ENCODE results near the gene RELT.

RELT gene, protein sequence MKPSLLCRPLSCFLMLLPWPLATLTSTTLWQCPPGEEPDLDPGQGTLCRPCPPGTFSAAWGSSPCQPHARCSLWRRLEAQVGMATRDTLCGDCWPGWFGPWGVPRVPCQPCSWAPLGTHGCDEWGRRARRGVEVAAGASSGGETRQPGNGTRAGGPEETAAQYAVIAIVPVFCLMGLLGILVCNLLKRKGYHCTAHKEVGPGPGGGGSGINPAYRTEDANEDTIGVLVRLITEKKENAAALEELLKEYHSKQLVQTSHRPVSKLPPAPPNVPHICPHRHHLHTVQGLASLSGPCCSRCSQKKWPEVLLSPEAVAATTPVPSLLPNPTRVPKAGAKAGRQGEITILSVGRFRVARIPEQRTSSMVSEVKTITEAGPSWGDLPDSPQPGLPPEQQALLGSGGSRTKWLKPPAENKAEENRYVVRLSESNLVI

DNA sequence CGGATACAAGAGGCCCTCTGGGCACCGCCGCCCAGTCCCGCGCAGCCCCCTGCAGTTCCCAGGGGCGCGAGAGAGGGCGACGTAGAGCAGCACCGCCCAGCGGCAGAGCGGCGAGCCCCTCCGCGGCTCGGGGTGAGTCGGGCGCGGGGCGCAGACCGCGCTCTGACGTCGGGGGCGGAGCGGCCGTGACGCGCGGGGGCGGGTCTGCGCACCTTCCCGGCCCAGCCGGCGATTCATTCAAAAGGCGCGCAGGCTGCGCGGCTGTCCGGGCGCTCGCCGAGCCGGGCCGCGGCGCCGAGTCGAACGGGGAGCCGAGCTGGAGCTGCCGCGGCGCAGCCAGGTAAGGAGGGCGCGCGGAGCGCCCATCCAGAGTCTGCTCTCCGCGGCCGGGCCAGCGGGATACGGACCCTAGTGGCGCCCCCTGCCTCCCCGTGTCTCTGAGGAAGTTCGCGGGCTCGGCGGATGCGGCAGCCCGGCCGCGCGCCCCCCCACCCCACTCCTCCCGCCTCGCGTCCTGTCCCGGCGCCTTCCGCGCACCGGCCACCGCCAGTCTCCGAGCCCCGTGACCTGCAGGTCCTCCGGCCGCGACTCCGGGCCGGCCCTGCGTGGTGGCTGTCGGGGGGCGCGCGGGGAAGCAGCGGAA is at the start of gene RELT:
Gene RELT, plus strand, starts transcription at position 240 of the 643 bp plus-strand sequence. CDS start 12,738 bp downstream, outside the sequence.
- DNase-seq = peak; percentile 88

DNA sequence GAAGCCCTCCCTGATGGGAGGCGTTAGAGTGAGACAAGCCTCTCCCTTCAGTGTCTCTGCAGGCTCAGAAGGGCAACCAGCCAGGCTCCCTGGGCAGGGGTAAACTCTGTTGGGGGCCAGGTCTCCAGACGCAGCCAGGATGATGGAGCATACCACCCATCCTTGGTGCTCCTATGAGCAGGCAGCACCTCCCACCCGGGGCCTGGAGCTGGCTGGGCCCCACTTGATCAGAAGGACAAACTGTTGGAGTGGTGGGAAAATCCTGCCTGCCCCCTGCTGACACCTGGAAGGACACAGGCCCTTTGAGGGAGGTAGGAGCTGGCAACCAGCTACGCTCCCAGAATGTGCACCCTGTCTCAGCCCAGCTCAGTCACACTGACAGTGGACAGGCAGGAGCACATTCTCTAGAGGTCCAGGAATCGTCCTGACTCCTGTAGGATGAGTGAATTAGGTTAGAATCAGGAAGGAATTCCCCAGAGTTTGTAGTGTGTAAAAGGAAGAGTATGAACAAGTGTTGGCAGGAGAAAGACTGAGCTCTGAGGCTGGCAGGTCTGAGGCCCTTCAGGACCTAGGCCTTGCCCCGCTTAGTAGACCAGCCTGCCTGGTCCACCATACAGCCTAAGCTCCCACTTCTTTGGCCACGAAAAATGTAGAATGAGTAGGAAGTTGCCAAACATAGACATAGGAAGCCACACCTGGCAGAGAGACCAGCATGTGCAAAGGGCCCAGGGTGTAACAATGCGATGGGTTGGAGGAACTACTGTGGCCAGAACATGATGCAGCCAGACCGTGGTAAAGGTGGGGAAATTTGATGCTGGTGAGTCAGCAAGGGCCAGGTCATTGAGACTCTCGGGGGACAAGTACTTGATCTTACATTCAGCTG is 49.0 kb upstream of the RELT start:
- no peak for DNase-seq

DNA sequence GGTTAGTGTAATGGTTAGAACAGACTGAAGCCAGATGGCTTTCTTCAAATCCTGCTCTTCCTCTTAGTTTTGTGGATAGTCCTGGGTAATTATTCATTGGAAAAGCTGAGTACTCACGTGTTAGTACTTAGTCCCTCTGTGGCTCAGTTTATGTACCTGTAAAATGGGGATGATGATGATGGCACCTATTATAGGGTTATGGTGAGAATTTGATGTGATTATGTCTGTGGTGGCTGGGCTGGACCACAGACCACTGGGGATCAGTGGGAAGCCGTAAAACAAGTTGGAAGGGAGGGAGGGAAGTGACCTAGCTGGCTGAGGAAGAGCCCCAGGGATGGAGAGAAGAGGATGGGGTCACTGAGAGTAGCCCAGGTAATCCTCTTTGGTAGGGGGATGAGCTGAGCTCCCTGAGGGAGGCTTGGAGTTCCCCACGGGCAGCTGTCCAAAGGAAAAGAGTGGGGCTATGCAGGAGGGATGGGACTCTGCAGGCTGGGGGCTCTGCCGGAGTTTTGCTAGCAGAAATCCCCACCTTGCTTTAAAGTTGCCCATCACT is 48.3 kb upstream of the RELT start:
- DNase-seq = no peak

DNA sequence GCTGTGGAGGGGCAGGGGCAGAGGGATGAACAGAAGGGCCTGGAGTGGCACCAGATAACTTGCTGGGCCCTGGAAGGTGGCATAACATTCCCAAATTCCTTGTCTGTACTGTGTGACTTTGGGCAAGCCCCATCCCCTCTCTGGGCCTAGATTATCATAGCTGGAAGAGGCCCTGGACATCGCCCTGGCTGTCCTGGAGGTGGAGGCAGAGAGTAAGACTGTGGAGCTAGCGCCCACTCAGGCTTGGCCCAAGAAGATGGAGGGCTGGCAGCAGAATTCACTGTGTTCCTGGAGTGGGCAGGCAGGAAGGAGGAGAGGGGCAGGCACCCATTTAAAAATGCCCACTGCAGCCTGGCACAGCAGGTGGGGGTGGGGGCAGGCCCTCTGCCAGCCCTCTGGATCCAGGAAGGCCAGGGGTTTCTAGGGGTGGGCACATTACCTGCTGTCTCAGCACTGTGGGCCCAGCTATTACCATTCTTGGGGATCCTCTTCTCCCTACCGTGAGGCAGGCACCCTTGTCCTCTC is 45.6 kb upstream of the RELT start:
- no peak for DNase-seq

DNA sequence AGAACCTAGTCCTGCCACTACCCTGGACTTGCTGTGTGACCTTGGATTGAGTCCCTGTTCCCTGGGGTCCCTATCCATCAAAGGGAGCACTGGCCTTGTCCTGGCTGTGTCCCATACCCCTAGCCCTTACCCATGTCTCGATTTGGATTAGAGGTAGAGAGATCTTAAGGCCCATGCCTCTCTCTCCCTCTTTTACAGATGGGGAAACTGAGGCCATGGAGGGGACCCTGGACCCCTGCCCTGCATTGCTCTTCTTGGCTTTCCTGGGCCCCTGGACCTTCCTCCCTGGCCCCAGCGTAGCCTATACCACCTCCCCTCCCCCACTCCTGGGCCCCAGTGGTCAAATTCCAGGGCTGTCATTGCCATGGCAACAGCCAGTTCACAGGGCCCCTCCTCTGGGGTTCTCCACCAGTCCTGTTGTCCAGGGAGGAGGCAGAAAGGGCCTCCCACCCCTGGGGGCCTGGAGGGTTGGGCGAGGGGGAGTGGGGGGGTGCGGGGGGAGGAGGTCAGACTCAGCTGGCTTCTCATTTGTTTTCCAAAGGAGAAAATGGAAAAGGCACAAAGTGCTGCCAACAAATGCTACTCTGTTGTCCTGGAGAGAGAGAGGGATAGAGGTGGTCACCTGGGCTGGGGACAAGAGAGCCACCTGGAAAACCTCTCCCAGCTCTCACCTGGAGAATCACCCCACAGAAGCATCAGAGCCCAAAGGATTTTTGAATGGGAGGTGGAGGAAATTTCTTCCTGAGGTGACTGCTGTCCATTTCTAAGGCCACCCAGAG is 44.9 kb upstream of the RELT start:
- no peak for DNase-seq

DNA sequence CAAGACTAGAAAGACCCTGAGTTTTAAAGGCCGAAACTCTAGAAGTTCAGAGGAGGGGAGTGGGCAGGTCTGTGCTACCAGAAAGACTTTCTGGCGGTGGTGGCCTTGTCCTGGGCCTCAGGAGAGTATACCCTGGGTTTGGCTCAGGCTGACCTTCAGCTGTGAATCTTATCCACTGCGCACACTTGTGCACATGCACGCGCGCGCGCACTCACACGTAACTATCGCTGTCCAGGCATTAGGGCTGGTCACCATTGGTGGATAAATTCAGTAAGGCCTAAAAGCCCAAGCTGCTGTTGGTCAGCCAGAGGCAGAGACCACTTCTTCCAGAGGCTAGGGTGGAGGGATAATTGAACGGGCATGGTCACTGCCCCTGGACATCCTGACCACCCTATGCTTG is 43.0 kb upstream of the RELT start:
- DNase-seq = no peak

DNA sequence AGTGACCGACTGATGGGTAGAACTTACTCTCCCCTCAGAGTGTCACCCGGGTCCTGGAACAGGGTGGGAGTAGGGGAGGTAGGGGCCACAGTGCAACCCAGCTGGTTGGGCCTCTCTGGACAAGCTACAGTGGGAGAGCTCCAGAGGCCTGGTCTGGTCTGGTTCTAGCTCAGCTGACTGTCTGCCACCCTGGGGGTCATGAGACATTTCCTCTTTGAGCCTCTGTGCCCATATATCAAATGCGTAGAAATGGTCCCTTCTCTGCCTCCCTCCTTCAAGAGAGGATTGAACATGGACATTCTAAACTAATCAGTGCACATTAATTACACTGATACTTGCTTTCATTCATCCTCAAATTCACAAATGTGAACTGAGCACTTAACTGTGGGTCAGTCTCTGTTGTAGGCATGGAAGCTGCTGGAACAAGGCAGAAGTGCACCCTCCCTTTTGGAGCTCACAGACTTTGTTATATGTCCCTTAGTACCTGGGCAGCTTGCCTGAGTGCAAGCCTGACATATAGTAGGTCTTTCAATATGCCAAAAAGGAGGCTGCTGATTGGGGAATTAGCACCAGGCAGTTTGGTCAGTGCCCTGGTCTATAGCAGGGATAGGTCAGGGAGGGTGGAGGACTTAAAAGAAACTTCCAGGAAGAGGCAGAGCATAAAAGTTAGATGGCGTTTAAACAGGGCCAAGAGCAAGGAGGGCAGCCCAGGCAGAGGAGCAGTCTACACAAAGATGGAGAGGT is 42.4 kb upstream of the RELT start:
- DNase-seq = no peak

DNA sequence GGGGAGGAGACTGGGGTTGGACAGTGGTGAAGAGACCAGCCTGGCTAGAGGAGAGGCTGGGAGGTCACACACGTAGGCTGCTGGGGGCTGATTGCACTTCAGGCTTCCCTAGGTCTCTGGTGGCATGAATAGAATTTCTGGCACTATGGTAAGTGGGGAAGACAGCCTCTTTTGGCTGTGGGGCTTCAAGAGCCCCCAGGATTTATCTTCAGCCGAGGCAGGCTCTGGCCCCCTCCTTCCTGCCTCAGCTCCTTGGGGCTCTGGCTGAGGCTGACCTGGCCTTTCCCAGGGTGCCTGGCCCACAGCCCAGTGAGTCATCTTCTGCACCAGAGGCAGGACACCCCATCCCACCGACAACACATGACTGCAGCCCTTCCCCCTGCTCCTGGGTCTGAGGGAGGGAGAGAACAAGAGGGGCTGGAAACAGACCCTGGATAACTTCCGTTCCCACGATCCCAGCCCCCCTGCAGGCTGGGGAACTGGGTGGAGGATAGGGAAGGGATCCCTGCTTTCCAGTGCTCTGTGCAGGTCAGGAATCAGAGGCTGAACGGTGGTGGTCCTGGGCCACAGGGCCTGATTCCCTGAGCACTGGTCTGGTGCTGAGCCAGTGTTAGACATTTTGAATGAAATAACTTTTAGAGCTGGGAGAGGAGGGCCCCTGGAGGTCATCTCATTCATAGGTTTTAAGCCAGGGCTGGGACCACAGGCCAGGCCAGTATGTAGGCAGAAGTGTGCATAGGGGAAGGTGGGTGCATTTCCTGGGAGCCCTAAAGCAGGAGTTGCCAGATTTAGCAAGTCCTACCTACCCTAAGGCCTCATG is 41.6 kb upstream of the RELT start:
- DNase-seq = no peak

DNA sequence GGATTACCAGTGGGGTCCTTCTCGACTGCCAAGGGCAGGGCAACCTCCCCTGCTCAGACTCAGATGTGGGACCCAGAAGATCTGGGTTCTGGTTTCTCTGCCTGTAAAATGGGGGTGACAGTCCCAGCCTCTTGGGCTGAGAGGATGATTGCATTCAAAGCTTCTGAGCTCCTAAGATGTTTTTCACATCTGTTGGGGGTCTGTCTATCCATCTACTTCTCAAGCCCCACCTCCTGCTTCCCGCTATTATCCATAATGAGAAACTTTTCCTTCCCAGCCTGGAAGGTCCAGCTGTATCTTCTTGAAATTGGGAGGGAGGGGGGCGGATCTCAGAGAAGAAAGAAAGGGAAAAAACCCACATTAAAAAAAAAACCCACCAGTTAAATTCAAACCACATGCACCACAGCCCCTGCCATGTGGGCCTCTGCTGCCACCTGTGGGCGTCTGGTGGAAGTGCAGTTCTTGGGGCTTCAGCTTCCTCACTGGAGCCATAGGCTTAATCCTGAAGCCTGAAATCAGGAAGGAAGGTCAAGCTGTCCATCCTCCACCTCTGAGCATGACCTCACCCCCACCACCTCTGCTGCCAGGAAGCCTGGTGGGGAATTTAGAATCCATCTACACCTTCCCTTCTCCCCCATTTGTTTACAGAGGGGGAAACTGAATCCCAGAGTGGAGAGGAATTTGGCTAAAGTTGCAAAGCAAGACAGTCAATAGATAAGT is 40.8 kb upstream of the RELT start:
- peak; percentile 18 for DNase-seq

DNA sequence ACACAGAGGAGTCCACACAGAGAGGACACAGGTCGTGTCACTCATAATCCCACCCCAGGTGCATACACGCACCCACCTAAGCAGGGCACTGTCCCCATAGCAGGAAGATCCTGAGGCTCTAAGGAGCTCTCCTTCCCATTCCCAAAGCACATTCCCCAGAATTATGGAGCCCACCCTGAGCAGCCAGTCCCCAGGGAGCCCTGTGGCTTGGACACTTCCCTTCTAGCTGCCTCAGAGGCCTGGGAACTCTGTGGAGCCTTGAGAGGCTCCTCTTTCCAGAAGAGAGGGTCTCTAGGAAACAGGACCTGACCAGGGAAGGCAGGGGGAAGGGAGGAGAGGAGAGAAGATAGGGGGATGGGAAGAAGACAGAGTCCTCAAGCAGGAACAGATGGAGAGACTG is 38.4 kb upstream of the RELT start:
- DNase-seq = no peak

DNA sequence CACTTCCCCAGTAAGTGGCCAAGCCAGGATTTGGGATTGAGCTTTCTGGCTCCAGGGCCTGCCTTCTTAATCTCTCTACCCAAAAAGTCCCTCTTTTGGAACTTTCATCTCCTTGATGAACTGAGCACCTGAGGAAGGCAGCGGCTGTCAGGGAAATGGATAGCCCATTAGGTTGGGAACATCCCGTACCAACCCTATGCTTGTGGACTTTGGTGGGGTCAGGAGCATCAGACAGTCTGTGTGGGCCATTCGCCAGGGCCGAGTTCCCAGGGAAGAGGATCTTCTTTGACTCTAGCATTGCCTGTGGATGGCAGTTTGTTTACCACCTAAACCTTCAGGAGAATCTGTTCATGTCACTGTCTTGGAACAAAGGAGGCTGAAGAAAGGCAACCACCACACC is 37.9 kb upstream of the RELT start:
- no peak for DNase-seq

DNA sequence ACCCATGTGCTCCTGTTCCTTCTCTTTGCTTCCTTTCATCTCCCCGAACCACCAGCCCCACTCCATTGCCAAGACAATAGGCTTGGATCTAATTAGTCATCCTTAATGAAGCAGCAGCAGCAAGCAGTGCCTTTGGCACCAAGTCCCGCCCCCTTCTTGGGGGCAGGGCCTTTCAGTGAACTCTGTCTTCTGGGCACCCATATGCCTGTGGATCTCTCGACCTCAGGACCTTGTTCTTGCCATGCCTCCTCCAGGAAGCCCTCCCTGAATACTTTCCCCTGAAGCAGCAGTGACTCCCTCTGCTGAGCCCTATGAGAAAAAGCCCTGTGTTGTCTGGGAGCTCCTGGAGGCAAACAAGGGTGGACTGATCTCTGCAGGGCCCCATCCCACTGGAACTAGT is 36.0 kb upstream of the RELT start:
- DNase-seq = no peak

DNA sequence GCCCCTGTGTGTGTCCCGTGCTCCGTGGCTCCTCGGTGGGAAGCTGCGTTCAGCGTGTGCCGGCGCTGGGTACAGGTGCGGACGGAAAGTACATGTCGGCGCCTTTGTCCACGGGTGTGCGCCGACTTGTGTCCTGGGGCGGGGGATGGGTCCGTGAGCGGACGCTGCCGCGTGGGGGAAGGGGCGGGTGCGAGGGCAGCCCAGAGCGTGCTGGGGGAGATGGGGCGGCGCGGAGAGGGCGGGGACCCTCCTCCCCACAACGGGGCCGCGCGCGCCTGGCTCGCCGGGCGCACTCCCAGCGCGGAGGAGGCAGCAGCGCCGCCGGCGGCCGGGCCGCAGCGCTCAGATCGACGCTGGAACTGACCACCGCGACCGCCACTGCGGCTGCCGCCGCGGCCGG is 33.6 kb upstream of the RELT start:
- no peak for DNase-seq

DNA sequence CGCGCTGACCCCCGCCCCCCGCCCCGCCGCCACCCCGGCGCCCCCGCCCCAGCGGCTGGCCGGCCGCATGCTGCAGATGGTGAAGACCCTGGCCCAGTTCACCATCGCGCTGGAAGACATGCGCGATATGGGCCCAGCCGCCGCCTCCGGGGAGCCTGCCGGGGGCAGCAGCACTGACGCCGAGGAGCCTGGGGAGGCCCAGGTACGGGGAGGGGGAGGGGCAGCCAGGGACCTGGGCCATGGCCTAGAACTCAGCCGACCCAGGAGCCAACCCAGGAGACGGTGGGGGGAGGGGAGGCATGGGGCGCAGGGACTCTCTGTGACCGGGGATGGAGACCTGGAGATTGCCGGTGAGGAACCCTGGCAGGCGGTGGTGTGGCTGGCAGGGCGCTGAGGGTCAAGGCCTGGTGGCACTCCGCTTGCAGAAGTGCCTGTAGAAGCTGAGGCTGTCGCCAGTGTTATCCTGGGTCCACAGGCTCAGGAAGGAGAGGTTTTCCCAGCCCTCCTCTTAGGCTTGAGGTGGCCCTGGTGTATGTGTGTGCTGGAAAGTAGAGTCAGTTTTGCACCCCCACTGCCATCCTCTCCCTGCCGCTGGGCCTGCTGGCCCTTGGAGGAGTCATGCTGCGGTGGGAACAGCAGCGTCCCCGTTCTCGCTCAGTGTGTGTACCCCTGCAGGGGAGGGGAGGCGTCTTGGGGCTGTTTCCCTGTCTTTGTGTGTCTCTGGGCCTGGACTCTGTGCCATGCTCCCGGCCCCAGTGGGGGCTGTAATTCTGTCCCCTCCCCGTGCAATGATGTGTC is 32.9 kb upstream of the RELT start:
- DNase-seq = no peak

DNA sequence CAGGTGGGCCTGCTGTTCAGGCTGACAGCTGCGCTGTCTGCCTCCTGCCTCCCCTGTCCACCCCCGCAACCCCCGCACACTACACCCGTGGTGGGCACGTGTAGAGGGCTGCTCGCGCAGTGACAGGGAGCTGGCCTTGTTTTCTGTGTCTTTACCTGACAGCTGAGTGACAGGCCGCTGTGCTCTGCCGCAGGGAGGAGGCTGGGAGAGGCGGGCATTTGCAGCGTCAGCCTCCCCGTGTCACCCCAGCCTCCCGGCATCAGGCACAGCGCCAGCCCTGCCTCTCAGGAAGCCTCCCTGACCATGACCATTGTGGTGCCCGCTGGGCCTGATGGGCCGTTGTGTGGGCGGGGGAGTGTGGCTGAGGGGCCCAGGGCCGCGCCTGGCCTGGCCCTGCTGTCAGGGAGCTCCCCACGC is 32.0 kb upstream of the RELT start:
- DNase-seq = no peak

DNA sequence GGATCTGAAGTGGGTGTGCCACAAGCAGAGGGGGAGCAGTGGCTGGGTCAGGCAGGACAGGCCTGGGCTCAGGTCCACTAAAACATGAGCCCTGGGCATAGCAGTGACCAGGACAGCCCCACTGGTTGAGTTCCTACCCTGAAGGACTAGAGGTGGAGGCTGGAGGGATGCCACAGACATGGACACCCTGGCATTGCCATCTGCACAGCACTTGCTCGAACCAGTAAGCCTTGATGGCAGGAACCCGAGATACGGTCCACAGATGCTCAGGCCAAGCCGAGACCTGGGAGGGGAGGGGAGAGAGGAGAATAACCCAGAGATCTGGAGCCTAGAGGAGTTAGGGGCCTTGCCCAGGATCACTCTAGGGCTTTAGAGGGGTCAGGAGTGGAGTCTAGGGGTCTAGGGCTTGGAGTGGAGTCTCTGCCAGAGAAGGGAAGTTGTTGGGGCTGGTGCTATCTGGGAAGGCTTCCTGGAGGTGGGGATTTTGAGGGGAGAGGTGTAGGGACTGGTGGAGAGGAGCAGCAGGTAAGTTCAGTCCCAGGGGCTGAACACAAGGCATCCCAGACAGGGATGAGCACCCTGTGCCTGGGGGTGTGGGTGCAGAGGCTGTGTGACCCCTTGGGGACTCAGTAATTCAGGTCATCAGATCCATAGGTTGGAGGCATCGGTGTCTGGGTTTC is 30.6 kb upstream of the RELT start:
- no peak for DNase-seq

DNA sequence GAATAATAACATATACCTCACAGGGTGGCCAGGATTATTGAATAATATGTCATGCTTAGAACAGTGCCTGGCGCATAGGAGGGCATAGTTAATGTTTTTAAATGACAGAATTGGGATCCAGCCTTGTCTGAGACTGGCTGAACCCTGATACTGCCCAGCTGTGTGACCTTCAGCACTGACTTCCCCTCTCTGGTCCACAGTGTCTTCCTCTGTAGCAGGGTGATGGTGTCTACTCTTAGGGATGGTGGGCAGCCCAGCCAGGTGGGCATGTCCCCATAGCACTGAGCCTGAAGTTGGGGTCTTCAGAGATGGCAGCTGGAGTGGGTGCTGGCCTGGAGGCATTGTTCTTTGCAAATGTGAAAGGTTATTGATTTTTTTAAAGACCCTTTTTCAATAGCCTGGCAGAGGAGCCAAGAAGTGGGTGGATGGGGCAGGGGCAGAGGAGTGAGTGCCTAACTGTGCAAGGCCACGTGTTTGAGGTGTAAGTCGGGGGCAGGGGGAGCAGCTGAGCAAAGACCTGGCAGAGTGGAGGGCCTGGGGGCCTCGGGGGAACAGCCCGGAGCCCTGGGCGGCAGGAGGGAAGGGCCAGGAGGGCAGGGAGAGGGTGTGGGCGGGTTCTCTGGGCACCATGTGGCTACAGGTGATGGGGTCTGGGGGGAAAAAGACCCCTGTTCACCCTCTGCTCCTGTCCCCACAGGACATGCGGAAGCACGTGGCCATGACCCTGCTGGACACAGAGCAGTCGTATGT is 29.8 kb upstream of the RELT start:
- DNase-seq = no peak

DNA sequence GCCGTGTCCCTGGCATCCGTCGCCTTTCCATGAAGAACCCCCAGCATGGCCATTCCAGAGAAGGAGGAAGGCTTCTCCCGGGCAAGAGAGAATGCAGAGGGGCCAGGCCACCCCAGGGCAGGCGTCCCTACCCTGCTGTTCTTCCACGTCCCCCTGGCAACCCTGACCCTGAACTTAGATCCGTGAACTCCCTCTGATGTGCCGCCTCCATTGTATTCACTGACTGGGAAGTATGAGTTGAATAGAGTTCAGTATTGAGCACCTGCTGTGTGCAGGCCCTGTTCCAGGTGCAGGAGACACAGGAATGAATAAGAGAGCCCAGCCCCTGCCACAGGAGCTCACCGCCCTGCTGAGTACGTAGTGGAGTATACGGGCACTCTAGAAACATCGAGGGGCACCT is 29.1 kb upstream of the RELT start:
- DNase-seq = no peak
